ENCODE data around the gene VPS39.

Gene VPS39

GRCh38 chr15:42153874-42154211 is 54.3 kb downstream of the VPS39 start:
- no peaks in the 10 kb centered on the region for H4K20me1 ChIP-seq (ENCODE audit: low read depth, low read length)
- no peaks in the 10 kb centered on the region for H3F3A ChIP-seq (ENCODE audit: insufficient read depth)
- H2AFZ ChIP-seq (ENCODE audit: low read depth, low read length, severe bottlenecking) = no peak overlapping the region
- H3K27ac ChIP-seq (ENCODE audit: low read depth, low read length) = no peak overlapping the region
- no peaks in the 10 kb centered on the region for H3K27me3 ChIP-seq (ENCODE audit: low read length)
- H3K9me2 ChIP-seq (replicated peaks; ENCODE audit: insufficient read depth, low read length) = no peaks in the 10 kb centered on the region
- H3K36me3 ChIP-seq (ENCODE audit: low read length) = no peaks in the 10 kb centered on the region
- no peaks in the 10 kb centered on the region for H3K9me3 ChIP-seq (ENCODE audit: insufficient read depth, low read length)
- H3K9ac ChIP-seq (ENCODE audit: low read length) = no peak overlapping the region
- no peak overlapping the region for H3K4me3 ChIP-seq (ENCODE audit: insufficient read depth, low read length, poor library complexity, severe bottlenecking)
- H3K4me2 ChIP-seq (ENCODE audit: low read depth, low read length, poor library complexity, severe bottlenecking) = no peak overlapping the region
- TF ChIP-seq EZH2phosphoT487 (conservative IDR thresholded peaks at IDR 0.05; ENCODE audit: low read length) = no peak
- TF ChIP-seq, protein P1, sequence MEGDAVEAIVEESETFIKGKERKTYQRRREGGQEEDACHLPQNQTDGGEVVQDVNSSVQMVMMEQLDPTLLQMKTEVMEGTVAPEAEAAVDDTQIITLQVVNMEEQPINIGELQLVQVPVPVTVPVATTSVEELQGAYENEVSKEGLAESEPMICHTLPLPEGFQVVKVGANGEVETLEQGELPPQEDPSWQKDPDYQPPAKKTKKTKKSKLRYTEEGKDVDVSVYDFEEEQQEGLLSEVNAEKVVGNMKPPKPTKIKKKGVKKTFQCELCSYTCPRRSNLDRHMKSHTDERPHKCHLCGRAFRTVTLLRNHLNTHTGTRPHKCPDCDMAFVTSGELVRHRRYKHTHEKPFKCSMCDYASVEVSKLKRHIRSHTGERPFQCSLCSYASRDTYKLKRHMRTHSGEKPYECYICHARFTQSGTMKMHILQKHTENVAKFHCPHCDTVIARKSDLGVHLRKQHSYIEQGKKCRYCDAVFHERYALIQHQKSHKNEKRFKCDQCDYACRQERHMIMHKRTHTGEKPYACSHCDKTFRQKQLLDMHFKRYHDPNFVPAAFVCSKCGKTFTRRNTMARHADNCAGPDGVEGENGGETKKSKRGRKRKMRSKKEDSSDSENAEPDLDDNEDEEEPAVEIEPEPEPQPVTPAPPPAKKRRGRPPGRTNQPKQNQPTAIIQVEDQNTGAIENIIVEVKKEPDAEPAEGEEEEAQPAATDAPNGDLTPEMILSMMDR (IDR thresholded peaks at IDR 0.05; ENCODE audit: insufficient read depth, low read length, poor library complexity, severe bottlenecking) = no peak
- H3K79me2 ChIP-seq (ENCODE audit: insufficient read depth, low read length) = no peaks in the 10 kb centered on the region

DNA sequence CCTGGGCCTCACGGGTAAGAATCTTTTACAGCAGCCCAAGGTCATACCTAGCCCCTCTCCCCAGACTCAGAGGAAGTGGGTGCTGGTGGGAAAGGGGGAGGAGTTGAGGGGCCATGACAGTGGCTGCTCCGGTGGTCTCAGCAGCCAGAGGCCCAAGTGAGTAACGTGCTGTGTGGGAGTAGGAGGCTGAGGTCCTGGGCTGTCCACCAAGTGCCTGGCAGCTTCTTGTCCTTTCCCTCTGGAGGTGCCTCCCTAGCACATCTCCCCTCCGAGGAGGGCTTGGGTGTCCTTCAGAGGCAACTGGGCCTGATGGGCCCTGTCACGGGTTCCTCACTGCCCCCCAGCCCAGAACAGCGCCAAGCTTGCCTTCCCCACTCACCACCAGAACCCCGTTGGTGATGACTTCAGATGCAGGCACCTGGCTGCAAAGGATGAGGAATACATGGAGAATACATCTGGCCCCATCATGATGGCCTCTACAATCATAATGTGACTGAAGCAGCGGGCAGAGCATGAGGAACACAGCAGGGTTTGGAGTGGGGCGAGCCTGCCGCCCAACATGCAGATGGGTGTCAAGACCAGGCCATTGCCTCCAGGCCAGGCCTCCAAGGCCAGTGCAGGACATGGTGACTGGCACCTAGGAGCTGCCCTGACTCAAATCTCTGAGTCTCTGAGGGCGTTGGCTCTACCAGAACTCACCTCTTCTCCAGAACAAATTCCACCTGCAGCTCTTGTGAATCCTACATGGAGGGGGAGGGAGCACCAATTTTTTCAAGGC is 55.0 kb downstream of the VPS39 start:
- Histone ChIP-seq H3K79me2 (ENCODE audit: insufficient read depth, low read length) (no peaks in the 10 kb centered on the region), H3K9me2 (replicated peaks; ENCODE audit: insufficient read depth, low read length) (no peaks in the 10 kb centered on the region), H3K36me3 (ENCODE audit: low read length) (no peaks in the 10 kb centered on the region), H3F3A (ENCODE audit: insufficient read depth) (no peaks in the 10 kb centered on the region), H2AFZ (ENCODE audit: low read depth, low read length, severe bottlenecking) (no peak overlapping the region), H3K9ac (ENCODE audit: low read length) (no peak overlapping the region), H4K20me1 (ENCODE audit: low read depth, low read length) (no peaks in the 10 kb centered on the region), H3K4me2 (ENCODE audit: low read depth, low read length, poor library complexity, severe bottlenecking) (no peak overlapping the region), H3K27me3 (ENCODE audit: low read length) (no peaks in the 10 kb centered on the region), H3K9me3 (ENCODE audit: insufficient read depth, low read length) (no peaks in the 10 kb centered on the region), H3K27ac (ENCODE audit: low read depth, low read length) (no peak overlapping the region), H3K4me3 (ENCODE audit: insufficient read depth, low read length, poor library complexity, severe bottlenecking) (no peak overlapping the region)
- TF ChIP-seq EZH2phosphoT487 (conservative IDR thresholded peaks at IDR 0.05; ENCODE audit: low read length) = no peak
- TF ChIP-seq, protein P1 (IDR thresholded peaks at IDR 0.05; ENCODE audit: insufficient read depth, low read length, poor library complexity, severe bottlenecking) = no peak

- H4K20me1 ChIP-seq (ENCODE audit: low read depth, low read length) = no peaks in the 10 kb centered on the region
- no peak overlapping the region for H3K4me3 ChIP-seq (ENCODE audit: insufficient read depth, low read length, poor library complexity, severe bottlenecking)
- H3K27me3 ChIP-seq (ENCODE audit: low read length) = no peaks in the 10 kb centered on the region
- H3K9me2 ChIP-seq (replicated peaks; ENCODE audit: insufficient read depth, low read length) = no peaks in the 10 kb centered on the region
- H3K79me2 ChIP-seq (ENCODE audit: insufficient read depth, low read length) = no peaks in the 10 kb centered on the region
- H3K4me2 ChIP-seq (ENCODE audit: low read depth, low read length, poor library complexity, severe bottlenecking) = no peak overlapping the region
- no peaks in the 10 kb centered on the region for H3K9me3 ChIP-seq (ENCODE audit: insufficient read depth, low read length)
- no peak overlapping the region for H3K27ac ChIP-seq (ENCODE audit: low read depth, low read length)
- no peak overlapping the region for H2AFZ ChIP-seq (ENCODE audit: low read depth, low read length, severe bottlenecking)
- no peak overlapping the region for H3K9ac ChIP-seq (ENCODE audit: low read length)
- H3K36me3 ChIP-seq (ENCODE audit: low read length) = no peaks in the 10 kb centered on the region
- no peaks in the 10 kb centered on the region for H3F3A ChIP-seq (ENCODE audit: insufficient read depth)
- TF ChIP-seq, protein P1 (IDR thresholded peaks at IDR 0.05; ENCODE audit: insufficient read depth, low read length, poor library complexity, severe bottlenecking) = no peak
- TF ChIP-seq EZH2phosphoT487 (conservative IDR thresholded peaks at IDR 0.05; ENCODE audit: low read length) = no peak
These were observed 55.7 kb downstream of the VPS39 start for GRCh38 chr15:42152196-42152920.

All from SU-DHL-6 (cell line).